ENCODE measurements around the gene SPATS1. TPM values are rescaled to one million over a fixed set of nuclear protein-coding genes. Genes with fewer than 3 reads are reported as not detected.

The SPATS1 gene
- total and polyA plus RNA-seq, 2 donors (not counting 1 experiment from before 2014, with no cell fraction given) = not detected

DNA sequence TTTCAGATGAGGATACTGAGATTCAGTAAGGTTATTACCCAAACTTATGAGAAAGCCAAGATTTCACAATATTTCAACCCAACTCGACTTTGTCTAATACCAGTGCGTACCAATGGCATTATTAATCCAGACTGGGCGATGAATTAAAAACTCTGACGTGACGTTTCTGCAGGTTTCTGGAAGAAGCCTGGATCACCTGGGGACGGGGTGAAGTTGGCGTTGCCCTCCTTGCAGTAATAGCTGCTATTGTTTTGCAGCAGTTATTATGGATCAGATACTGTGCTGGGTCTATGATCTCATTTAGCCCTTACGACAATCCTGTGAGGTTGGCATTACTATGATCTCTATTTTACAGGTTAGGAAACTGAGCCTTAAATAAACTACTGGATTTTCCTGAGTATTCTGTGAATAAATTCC is 44.5 kb downstream of the SPATS1 start:
- TF ChIP-seq, protein P1, sequence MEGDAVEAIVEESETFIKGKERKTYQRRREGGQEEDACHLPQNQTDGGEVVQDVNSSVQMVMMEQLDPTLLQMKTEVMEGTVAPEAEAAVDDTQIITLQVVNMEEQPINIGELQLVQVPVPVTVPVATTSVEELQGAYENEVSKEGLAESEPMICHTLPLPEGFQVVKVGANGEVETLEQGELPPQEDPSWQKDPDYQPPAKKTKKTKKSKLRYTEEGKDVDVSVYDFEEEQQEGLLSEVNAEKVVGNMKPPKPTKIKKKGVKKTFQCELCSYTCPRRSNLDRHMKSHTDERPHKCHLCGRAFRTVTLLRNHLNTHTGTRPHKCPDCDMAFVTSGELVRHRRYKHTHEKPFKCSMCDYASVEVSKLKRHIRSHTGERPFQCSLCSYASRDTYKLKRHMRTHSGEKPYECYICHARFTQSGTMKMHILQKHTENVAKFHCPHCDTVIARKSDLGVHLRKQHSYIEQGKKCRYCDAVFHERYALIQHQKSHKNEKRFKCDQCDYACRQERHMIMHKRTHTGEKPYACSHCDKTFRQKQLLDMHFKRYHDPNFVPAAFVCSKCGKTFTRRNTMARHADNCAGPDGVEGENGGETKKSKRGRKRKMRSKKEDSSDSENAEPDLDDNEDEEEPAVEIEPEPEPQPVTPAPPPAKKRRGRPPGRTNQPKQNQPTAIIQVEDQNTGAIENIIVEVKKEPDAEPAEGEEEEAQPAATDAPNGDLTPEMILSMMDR (IDR thresholded peaks at IDR 0.05) = no peak
- no peak for TF ChIP-seq EZH2 (IDR thresholded peaks at IDR 0.05; ENCODE audit: borderline replicate concordance, insufficient read depth, low read depth, low read length, poor library complexity, severe bottlenecking)
- DNase-seq (no peak), ATAC-seq (ENCODE audit: low read depth) (peak; percentile 2)
- Mint-ChIP-seq H3K27me3 (no peaks in the 10 kb centered on the region), H3K4me3 (peak overlapping the region; percentile 100), H3K27ac (peak overlapping the region; percentile 99), H3K4me1 (peaks cover 38% of the 10 kb centered on the region), H3K9me3 (ENCODE audit: insufficient read depth) (no peaks in the 10 kb centered on the region)
- ChIA-PET CTCF (interaction anchor here (0.7 to 1.4 kb wide), 3 partner anchors 49 to 1165 kb away, joined by 3 read pairs; partner anchors contain the start of gene AARS2), POLR2A (interaction anchor here (0.6 to 1.1 kb wide), 3 partner anchors 140 to 1457 kb away, joined by 5 read pairs; partner anchors contain the start of genes CNPY3 and HSP90AB1)
- Histone ChIP-seq H3K36me3 (replicated peaks in 1 of 2; ENCODE audit: control extremely low read depth in 1 of 2, control insufficient read depth in 1 of 2, extremely low read depth in 1 of 2, insufficient read depth in 2 of 2, low read length in 1 of 2) (peaks cover 0 to 10% of the 10 kb centered on the region in 2 experiments), H3K79me2 (ENCODE audit: control insufficient read depth, insufficient read depth, low read length) (peaks cover 39% of the 10 kb centered on the region), H3K9me3 (ENCODE audit: control extremely low read depth in 1 of 3, control insufficient read depth in 2 of 3, insufficient read depth in 1 of 3, low read length in 2 of 3) (no peaks in the 10 kb centered on the region), H4K20me1 (ENCODE audit: control insufficient read depth, insufficient read depth, low read length, poor library complexity, severe bottlenecking) (peaks cover 32% of the 10 kb centered on the region), H3K9ac (ENCODE audit: low read length) (peak overlapping the region; percentile 95), H3K4me3 (ENCODE audit: control extremely low read depth in 1 of 5, extremely low read depth in 1 of 5, insufficient read depth in 1 of 5, low read depth in 2 of 5, low read length in 4 of 5) (peak overlapping the region; percentile 69 to 98 (median 93)), H3K27me3 (replicated peaks in 1 of 4; ENCODE audit: control extremely low read depth in 1 of 4, control insufficient read depth in 3 of 4, insufficient read depth in 4 of 4, low read length in 3 of 4) (no peaks in the 10 kb centered on the region), H2AFZ (ENCODE audit: insufficient read depth, low read depth, low read length, poor library complexity, severe bottlenecking) (peak overlapping the region; percentile 73), H3K4me1 (ENCODE audit: control insufficient read depth in 2 of 2, insufficient read depth in 2 of 2, low read length in 2 of 2) (peaks cover 20 to 21% of the 10 kb centered on the region in 2 donors), H3K4me2 (replicated peaks; ENCODE audit: low read depth, low read length, poor library complexity, severe bottlenecking) (peak overlapping the region; percentile 71), H3K27ac (ENCODE audit: low read length in 2 of 2) (peak overlapping the region; percentile 83 to 93)
- intact Hi-C loops (cut with micrococcal nuclease) = loop anchor here (1.0 to 5.0 kb wide), 3 partner anchors 74 to 165 kb away; partner anchors contain the start of genes AARS2, NFKBIE and SLC29A1
- WGBS (ENCODE audit: insufficient coverage) = 14% methylated on average over 6 of the region's 8 CpGs
